Left cardiac atrium (tissue), 4 donors: ENCODE measurements around the gene AIRE. TPM values are rescaled to one million over a fixed set of nuclear protein-coding genes. Genes with fewer than 3 reads are reported as not detected.

Experiments used
- ATAC-seq, 2 donors: fragments of 200-7000 bp; cut with Tn5 transposase; one replicate each; pipeline ENCODE4 v1.9.1; 2020; ENCODE audit warnings: mild to moderate bottlenecking in 2 of 2, moderate library complexity in 2 of 2
- DNase-seq: peaks from one replicate; pipeline ENCODE4 v3.0.0-alpha.2; 2020
- intact Hi-C, 2 donors: fragments of 100-400 bp; cut with DNase I; formaldehyde crosslinking; loops; one replicate each; pipeline versions ENCODE4 v1.14.1 to v1.15.1; 2022 to 2023
- total RNA-seq, 2 donors: library from RNA; stranded (reverse); fragmentation: NEBNext Ultra II Directional; extraction: Animal tissue kit (Norgen Biotek cat#: 25700); gene quantifications; one replicate each; pipeline ENCODE4 v1.2.1, GENCODE V29; 2021
- donor health status: DM: no; HTN: yes; CAD: no.
- donor health status: DM: no; HTN: yes; CAD: no; lungs with severe emphysema.
- donor health status: DM: yes; HTN: yes; CAD: no.
- donor health status: Dilated cardiomyopathy.

Gene AIRE
- total RNA-seq, 2 donors from 2014 or later: 0.08 TPM; not detected in 1

GRCh38 chr21:44288251-44289110 lies 2.8 kb downstream of the AIRE start:
- ATAC-seq (no peak), DNase-seq (peak; percentile 11)
- intact Hi-C loops: no loop called here

DNA sequence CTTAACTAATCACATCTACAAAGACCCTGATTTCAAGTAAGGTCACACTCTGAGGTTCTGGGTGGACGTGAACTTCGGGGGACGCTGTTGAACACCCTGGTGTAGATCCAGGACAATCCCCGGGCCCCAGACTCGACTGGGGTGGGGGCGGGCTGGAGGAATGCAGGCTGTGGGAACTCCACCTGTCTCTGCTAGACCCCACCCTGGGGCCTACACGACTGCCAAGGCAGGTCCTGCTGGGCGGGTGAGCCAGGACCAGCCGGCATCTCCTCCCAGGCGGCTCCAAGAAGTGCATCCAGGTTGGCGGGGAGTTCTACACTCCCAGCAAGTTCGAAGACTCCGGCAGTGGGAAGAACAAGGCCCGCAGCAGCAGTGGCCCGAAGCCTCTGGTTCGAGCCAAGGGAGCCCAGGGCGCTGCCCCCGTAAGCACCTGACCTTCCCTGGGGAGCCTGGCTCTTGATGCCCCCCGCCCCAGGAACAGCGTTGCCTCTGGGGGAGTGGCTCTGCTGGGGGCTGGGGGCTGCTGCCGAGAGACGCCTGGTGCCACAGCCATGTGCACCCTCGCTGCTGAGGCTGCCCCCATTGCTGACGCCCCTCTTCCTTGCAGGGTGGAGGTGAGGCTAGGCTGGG lies 3.8 kb downstream of the AIRE start:
- DNase-seq: peak; percentile 17
- intact Hi-C loops: no loop called here

DNA sequence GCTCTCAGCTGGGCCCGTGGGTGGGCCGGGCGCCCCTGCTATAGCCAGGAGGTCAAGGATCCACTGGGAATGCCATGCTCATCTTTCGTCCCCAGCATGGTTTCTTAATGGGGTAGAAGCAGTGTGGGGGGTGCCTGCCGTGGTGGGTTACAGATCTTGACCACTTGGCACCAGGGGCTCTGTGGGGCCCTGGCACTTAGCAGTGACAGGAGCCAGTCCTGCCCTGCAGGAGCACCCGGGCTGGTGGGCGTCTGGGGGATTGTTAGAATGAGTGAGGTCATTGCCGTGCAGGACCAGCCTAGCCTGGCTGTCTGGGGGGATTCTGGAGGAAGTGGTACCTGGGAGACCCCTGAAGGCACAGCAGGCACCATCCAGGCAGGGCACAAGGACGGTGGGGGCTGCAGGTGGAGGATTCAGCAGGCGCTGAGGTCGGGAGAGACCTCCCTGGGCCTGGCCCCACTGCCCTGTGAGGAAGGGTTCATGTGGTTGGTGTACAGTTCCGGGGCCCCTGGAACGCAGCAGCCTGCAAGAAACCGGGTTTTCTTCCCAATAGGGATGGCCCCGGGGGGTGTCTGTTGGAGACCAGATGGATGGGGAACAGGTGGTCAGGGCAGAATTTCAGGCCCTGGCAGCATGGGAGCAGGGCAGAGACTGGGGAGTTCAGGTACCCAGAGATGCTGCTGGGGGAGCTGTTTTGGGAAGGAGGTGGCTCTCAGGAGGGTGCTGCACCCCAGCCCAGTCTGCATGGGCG lies 4.8 kb downstream of the AIRE start:
- DNase-seq (peak; percentile 10), ATAC-seq (no peak)
- intact Hi-C loops: no loop called here

More for the DNA sequence above, 3.8 kb downstream of the AIRE start:
- ATAC-seq: no peak

DNA sequence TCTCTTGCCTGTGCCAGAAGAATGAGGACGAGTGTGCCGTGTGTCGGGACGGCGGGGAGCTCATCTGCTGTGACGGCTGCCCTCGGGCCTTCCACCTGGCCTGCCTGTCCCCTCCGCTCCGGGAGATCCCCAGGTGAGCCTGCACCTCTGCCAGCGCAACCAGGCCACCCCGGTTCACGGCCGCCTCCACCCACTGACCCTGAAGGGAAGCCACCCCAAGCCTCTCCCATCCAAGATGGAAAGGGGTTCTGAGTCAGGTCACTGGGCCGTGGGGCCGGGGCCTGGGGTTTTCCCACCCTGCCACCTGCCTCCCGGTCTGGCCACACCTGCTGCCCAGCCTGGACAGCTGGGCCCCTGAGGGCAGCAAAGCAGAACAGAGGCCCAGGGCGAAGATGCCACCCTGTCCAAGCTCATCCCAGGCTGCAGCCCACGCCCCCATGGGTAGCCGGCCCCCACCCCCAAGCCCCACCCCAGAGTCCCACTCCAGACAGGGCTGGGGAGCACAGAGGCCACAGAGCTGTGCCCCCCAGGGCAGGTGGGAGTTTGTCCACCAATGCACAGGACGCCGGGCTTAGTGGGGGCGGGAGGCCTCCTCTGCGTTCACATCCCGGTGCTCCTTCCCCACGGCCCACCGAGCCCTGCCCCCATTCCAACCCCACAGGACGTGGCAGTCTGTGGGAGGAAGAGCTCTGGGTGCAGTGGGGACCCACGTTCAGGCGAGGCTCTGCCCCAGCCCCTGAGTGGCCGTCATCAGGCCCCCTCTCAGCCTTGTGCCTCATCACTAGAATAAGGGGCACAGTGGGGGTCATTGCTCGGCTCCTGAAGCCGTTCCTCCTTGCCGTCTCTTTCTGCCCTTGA lies 5.6 kb downstream of the AIRE start:
- ATAC-seq (no peak), DNase-seq (peak; percentile 20)
- intact Hi-C loops: no loop called here

DNA sequence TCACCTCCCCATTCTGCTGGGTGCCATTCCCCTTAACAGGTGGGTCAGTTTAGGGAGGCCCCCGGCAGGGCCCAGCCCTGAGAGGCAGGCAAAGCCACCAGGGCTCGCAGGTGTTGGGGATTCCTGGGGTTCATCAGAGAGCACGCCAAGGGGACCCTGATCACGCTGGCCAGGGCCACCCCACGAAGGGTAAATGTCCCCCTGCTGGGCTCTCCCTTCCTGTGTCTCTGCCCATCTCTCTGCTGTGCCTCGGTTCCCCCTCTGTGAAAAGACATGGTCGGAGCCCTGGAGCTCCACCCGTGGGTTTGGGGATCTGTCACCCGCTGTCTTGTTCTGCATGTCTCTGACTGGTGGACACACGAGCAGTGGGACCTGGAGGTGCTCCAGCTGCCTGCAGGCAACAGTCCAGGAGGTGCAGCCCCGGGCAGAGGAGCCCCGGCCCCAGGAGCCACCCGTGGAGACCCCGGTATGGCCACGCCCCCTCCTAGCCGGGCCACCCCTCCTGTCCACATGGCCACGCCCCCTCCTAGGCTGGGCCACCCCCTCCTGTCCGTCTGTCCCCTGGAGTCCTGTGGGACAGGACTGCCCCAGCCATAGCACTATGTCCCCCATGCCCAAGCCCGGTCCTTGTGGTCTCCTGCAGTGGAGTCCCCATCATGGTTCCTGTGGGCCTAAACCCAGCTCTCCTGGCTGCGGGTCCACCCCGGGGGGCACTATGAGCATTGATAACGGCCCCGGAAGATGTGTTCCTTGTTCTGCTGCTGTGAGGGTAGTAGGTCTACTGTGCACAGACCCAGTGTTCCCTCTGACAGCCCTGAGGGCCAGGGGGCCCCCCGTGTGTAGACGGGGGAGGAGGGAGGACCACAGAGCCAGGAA lies 6.5 kb downstream of the AIRE start:
- intact Hi-C loops: no loop called here
- DNase-seq: peak; percentile 33
- ATAC-seq: no peak

- DNase-seq (peak; percentile 23), ATAC-seq (no peak)
- intact Hi-C loops: no loop called here
These were observed 7.1 kb downstream of the AIRE start for GRCh38 chr21:44292812-44293195.

DNA sequence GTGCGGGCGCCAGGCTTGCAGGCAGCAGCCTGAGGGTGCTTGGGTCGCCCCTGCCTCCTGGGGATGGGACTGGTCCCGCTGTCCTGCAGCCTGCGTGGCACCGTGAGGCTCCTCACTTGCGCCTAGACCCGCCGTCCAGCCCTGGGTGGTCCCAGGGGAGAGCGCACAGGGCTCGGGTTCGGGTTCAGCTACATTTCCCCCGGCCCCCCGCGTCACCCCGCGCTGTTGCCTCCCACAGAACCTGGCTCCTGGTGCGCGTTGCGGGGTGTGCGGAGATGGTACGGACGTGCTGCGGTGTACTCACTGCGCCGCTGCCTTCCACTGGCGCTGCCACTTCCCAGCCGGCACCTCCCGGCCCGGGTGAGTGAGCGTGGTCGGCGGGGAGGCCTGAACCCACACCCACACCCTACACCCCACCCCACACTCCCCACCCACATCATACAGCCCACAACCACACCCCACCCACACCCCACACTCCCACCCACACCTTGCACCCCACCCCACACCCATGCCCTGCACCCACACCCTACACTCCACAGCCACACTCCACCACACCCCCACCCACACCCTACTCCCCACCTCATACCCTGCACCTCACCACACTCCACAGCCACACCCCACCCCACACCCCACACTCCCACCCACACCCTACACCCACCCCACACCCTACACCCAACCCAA lies 8.0 kb downstream of the AIRE start:
- peak; percentile 20 for DNase-seq
- intact Hi-C loops: no loop called here
- no peak for ATAC-seq

GRCh38 chr21:44294391-44295162 lies 8.9 kb downstream of the AIRE start:
- ATAC-seq (peak; percentile 24 to 53), DNase-seq (peak; percentile 84)
- intact Hi-C loops: no loop called here

GRCh38 chr21:44295163-44295573 lies 9.5 kb downstream of the AIRE start:
- ATAC-seq: peak; percentile 1 to 2
- DNase-seq: no peak
- intact Hi-C loops: no loop called here

- intact Hi-C loops: no loop called here
- DNase-seq (no peak), ATAC-seq (no peak)
These were observed 10.0 kb downstream of the AIRE start for GRCh38 chr21:44295646-44296045.

- intact Hi-C loops: no loop called here
- ATAC-seq: no peak
- no peak for DNase-seq
These were observed 10.4 kb downstream of the AIRE start for GRCh38 chr21:44296103-44296519.

- intact Hi-C loops: no loop called here
- DNase-seq: no peak
- ATAC-seq: no peak
These were observed 11.2 kb downstream of the AIRE start for GRCh38 chr21:44296916-44297315.

DNA sequence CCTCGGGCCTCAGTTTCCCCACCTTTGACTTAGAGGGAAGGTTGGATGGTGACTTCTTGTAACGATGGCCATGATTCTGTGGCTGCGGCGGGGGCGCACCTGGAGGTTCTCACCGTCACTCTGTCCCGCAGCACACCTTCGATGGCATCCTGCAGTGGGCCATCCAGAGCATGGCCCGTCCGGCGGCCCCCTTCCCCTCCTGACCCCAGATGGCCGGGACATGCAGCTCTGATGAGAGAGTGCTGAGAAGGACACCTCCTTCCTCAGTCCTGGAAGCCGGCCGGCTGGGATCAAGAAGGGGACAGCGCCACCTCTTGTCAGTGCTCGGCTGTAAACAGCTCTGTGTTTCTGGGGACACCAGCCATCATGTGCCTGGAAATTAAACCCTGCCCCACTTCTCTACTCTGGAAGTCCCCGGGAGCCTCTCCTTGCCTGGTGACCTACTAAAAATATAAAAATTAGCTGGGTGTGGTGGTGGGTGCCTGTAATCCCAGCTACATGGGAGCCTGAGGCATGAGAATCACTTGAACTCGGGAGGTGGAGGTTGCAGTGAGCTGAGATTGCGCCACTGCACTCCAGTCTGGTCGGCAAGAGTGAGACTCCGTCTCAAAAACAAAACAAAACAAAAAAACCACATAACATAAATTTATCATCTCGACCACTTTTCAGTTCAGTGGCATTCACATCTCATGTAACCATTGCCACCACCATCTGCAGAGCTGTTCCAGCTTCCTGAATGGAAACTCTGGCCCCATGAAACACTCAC lies 12.0 kb downstream of the AIRE start:
- peak; percentile 36 to 44 for ATAC-seq
- intact Hi-C loops: no loop called here
- DNase-seq: peak; percentile 88

DNA sequence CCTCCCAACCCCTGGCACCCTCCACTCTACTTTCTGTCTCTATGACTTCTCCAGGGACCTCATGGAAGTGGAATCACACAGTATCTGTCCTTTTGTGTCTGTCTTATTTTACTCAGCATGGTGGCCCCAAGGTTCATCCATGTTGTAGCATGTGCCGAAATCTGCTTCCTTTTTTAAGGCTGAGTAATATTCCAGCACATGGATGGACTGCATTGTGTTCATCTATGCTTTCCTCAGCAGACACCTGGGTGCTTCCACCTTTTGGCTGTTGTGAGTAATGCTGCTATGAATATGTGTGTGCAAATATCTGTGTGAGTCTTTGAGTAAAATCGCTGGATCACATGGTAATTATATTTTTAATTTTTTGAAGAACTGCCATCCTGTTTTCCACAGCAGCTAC lies 12.6 kb downstream of the AIRE start:
- DNase-seq (no peak), ATAC-seq (no peak)
- intact Hi-C loops: no loop called here

GRCh38 chr21:44299085-44299457 lies 13.4 kb downstream of the AIRE start:
- DNase-seq (no peak), ATAC-seq (no peak)
- intact Hi-C loops: no loop called here
